GM23338 (cell line): ENCODE data around the gene MAGI1. TPM values are rescaled to one million over a fixed set of nuclear protein-coding genes. Genes with fewer than 3 reads are reported as not detected.

Source experiments
- ATAC-seq: fragments of 200-7000 bp; cut with Tn5 transposase; 3 replicates; pipeline ENCODE4 v1.9.1; 2020
- DNase-seq: peaks from one replicate; pipeline ENCODE4 v3.0.0-alpha.2; 2015; ENCODE audit warnings: low spot score
- H2AFZ ChIP-seq: fragments of 200-600 bp; sonication (generic); 2 replicates; pipeline ENCODE4 v1.8.0; 2016; ENCODE audit warnings: antibody characterized with exemption, mild to moderate bottlenecking, moderate library complexity
- H3F3A ChIP-seq: fragments of 200-600 bp; sonication (generic); replicated peaks from 2 replicates; pipeline ENCODE4 v1.8.0; 2017; ENCODE audit warnings: antibody characterized with exemption, mixed run types, low read depth
- H3K27ac ChIP-seq: fragments of 200-600 bp; sonication (generic); 2 replicates; pipeline ENCODE4 v1.6.1; 2016; ENCODE audit warnings: low read depth
- H3K27me3 ChIP-seq: fragments of 200-600 bp; sonication (generic); 2 replicates; pipeline ENCODE4 v1.8.0; 2016; ENCODE audit warnings: mild to moderate bottlenecking, mixed run types, moderate library complexity; ENCODE audit not compliant: insufficient read depth
- H3K36me3 ChIP-seq: fragments of 200-600 bp; sonication (generic); 2 replicates; pipeline ENCODE4 v1.8.0; 2016; ENCODE audit warnings: mild to moderate bottlenecking; ENCODE audit not compliant: insufficient read depth
- H3K4me1 ChIP-seq: fragments of 200-600 bp; sonication (generic); 2 replicates; pipeline ENCODE4 v1.8.0; 2016; ENCODE audit warnings: mild to moderate bottlenecking, moderate library complexity; ENCODE audit not compliant: insufficient read depth
- H3K4me2 ChIP-seq: fragments of 200-600 bp; sonication (generic); 2 replicates; pipeline ENCODE4 v1.7.1; 2017; ENCODE audit warnings: mixed run types
- H3K4me3 ChIP-seq: fragments of 200-600 bp; sonication (generic); 2 replicates; pipeline ENCODE4 v1.6.1; 2016; ENCODE audit warnings: mixed run types
- H3K79me2 ChIP-seq: fragments of 200-600 bp; sonication (generic); replicated peaks from 2 replicates; pipeline ENCODE4 v1.8.0; 2017; ENCODE audit warnings: mild to moderate bottlenecking; ENCODE audit not compliant: insufficient read depth
- H3K9me2 ChIP-seq: fragments of 200-600 bp; sonication (generic); 2 replicates; pipeline ENCODE4 v1.8.0; 2017; ENCODE audit not compliant: insufficient read depth
- H4K20me1 ChIP-seq: fragments of 200-600 bp; sonication (generic); replicated peaks from 2 replicates; pipeline ENCODE4 v1.8.0; 2017; ENCODE audit warnings: mild to moderate bottlenecking; ENCODE audit not compliant: insufficient read depth
- H3K27ac Mint-ChIP-seq: 2 replicates; pipeline ENCODE4 v1.8.0; 2020; ENCODE audit warnings: inconsistent platforms, mild to moderate bottlenecking, moderate library complexity, mixed read lengths
- H3K27me3 Mint-ChIP-seq: 3 replicates; pipeline ENCODE4 v1.8.0; 2022; ENCODE audit warnings: low read depth, mild to moderate bottlenecking, moderate library complexity, mixed read lengths, inconsistent platforms; ENCODE audit not compliant: insufficient read depth, poor library complexity
- H3K36me3 Mint-ChIP-seq: 3 replicates; pipeline ENCODE4 v1.8.0; 2021; ENCODE audit warnings: low read depth, mild to moderate bottlenecking, inconsistent platforms, moderate library complexity, mixed read lengths
- H3K4me1 Mint-ChIP-seq: 3 replicates; pipeline ENCODE4 v1.8.0; 2020; ENCODE audit warnings: mild to moderate bottlenecking, inconsistent platforms, mixed read lengths
- H3K4me3 Mint-ChIP-seq: 3 replicates; pipeline ENCODE4 v1.8.0; 2021; ENCODE audit warnings: moderate library complexity, mild to moderate bottlenecking, inconsistent platforms, mixed read lengths
- H3K9me3 Mint-ChIP-seq: 3 replicates; pipeline ENCODE4 v1.8.0; 2020; ENCODE audit warnings: moderate library complexity, mild to moderate bottlenecking, inconsistent platforms, mixed read lengths
- CREB1 ChIP-seq: fragments of 250-450 bp; sonication (Bioruptor Pico); IDR thresholded peaks from 2 replicates; pipeline ENCODE4 v1.5.0; 2020; ENCODE audit warnings: low read depth, mild to moderate bottlenecking, moderate library complexity
- EZH2 ChIP-seq: fragments of 200-600 bp; sonication (generic); IDR thresholded peaks from one replicate; pipeline ENCODE4 v1.8.0; 2017; ENCODE audit warnings: antibody characterized with exemption, mild to moderate bottlenecking, low read depth; ENCODE audit not compliant: unreplicated experiment
- JUNB ChIP-seq: IDR thresholded peaks from one replicate; pipeline ENCODE4 v1.6.1; 2016; ENCODE audit warnings: antibody characterized with exemption; ENCODE audit not compliant: unreplicated experiment
- ZNF331 ChIP-seq: fragments of 250-450 bp; sonication (Bioruptor Pico); IDR thresholded peaks from 2 replicates; pipeline ENCODE4 v1.5.0; 2020; ENCODE audit warnings: low read depth, mild to moderate bottlenecking, moderate library complexity
- polyA plus RNA-seq: library from polyadenylated mRNA; unstranded; fragments of >200 nt; fragmentation: Nextera tagmentation; extraction: Ambion mirVana; gene quantifications from 2 replicates; pipeline ENCODE4 v1.2.1, GENCODE V29; 2016
- total RNA-seq: library from RNA; depleted of rRNA; stranded (reverse); fragments of >200 nt; shearing (Covaris generic); gene quantifications from 2 replicates; pipeline ENCODE4 v1.2.3, GENCODE V29; 2014
- TF ChIP-seq, protein P1 (sequence below): fragments of 250-450 bp; sonication (Bioruptor Pico); IDR thresholded peaks from 2 replicates; pipeline ENCODE4 v1.5.0; 2020; ENCODE audit warnings: mild to moderate bottlenecking, moderate library complexity
- TF ChIP-seq, protein P2 (sequence below): IDR thresholded peaks from 2 replicates; pipeline ENCODE4 v1.6.1; 2016; ENCODE audit warnings: antibody characterized with exemption
- TF ChIP-seq, protein P3 (sequence below): IDR thresholded peaks from one replicate; pipeline ENCODE4 v1.6.1; 2018; ENCODE audit warnings: antibody characterized with exemption; ENCODE audit not compliant: unreplicated experiment

MAGI1 gene
- total and polyA plus RNA-seq, 2 experiments from 2014 or later: 27.4 to 71.2 TPM

DNA sequence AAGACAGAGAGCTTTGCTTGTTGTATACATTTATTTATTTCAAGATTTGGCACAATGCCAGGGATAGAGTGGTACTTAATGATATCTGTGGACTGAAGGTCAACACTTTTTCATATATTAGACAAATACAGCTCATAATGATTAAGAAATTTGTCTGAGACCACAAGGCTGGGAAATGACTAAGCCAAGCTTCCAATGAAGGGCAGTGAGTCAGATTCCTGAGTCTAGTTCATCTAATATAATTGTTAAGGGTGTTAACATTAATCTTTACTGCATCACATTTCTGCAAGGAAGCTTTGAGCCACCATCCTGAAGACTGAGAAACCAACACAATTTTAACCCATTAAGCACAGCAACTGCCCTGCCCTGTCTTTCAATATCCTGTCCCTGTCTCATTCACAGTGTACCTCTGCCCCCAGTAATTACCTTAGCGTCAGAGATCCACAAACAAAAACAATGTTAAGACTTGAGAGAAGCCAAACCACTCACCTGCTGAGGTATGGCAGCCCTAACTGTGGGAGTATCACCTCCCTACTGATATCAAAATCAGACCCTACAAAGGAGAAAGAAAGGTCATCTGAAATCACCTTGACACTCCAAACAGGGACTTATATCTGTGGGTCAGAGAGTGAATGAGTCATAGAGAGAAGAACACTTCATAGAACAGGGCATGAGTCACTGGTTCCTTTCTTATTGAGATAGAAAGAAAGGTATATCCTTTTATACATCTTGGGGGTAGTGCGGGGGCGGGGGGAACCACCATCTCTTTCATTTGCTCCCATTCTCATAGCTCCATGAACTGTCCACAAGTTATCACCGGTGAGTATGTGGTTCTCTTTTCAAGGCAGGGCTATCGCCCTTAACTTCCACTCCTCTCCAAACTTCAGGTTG lies 74.7 kb downstream of the MAGI1 start (continued):
- TF ChIP-seq, protein P1, sequence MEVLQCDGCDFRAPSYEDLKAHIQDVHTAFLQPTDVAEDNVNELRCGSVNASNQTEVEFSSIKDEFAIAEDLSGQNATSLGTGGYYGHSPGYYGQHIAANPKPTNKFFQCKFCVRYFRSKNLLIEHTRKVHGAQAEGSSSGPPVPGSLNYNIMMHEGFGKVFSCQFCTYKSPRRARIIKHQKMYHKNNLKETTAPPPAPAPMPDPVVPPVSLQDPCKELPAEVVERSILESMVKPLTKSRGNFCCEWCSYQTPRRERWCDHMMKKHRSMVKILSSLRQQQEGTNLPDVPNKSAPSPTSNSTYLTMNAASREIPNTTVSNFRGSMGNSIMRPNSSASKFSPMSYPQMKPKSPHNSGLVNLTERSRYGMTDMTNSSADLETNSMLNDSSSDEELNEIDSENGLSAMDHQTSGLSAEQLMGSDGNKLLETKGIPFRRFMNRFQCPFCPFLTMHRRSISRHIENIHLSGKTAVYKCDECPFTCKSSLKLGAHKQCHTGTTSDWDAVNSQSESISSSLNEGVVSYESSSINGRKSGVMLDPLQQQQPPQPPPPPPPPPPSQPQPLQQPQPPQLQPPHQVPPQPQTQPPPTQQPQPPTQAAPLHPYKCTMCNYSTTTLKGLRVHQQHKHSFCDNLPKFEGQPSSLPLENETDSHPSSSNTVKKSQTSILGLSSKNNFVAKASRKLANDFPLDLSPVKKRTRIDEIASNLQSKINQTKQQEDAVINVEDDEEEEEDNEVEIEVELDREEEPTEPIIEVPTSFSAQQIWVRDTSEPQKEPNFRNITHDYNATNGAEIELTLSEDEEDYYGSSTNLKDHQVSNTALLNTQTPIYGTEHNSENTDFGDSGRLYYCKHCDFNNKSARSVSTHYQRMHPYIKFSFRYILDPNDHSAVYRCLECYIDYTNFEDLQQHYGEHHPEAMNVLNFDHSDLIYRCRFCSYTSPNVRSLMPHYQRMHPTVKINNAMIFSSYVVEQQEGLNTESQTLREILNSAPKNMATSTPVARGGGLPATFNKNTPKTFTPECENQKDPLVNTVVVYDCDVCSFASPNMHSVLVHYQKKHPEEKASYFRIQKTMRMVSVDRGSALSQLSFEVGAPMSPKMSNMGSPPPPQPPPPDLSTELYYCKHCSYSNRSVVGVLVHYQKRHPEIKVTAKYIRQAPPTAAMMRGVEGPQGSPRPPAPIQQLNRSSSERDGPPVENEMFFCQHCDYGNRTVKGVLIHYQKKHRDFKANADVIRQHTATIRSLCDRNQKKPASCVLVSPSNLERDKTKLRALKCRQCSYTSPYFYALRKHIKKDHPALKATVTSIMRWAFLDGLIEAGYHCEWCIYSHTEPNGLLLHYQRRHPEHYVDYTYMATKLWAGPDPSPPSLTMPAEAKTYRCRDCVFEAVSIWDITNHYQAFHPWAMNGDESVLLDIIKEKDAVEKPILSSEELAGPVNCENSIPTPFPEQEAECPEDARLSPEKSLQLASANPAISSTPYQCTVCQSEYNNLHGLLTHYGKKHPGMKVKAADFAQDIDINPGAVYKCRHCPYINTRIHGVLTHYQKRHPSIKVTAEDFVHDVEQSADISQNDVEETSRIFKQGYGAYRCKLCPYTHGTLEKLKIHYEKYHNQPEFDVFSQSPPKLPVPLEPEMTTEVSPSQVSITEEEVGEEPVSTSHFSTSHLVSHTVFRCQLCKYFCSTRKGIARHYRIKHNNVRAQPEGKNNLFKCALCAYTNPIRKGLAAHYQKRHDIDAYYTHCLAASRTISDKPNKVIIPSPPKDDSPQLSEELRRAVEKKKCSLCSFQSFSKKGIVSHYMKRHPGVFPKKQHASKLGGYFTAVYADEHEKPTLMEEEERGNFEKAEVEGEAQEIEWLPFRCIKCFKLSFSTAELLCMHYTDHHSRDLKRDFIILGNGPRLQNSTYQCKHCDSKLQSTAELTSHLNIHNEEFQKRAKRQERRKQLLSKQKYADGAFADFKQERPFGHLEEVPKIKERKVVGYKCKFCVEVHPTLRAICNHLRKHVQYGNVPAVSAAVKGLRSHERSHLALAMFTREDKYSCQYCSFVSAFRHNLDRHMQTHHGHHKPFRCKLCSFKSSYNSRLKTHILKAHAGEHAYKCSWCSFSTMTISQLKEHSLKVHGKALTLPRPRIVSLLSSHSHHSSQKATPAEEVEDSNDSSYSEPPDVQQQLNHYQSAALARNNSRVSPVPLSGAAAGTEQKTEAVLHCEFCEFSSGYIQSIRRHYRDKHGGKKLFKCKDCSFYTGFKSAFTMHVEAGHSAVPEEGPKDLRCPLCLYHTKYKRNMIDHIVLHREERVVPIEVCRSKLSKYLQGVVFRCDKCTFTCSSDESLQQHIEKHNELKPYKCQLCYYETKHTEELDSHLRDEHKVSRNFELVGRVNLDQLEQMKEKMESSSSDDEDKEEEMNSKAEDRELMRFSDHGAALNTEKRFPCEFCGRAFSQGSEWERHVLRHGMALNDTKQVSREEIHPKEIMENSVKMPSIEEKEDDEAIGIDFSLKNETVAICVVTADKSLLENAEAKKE (CRISPR knock-in tag): no peak
- TF ChIP-seq JUNB: no peak
- TF ChIP-seq, protein P2, sequence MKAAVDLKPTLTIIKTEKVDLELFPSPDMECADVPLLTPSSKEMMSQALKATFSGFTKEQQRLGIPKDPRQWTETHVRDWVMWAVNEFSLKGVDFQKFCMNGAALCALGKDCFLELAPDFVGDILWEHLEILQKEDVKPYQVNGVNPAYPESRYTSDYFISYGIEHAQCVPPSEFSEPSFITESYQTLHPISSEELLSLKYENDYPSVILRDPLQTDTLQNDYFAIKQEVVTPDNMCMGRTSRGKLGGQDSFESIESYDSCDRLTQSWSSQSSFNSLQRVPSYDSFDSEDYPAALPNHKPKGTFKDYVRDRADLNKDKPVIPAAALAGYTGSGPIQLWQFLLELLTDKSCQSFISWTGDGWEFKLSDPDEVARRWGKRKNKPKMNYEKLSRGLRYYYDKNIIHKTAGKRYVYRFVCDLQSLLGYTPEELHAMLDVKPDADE: no peak
- no peak for TF ChIP-seq CREB1

DNA sequence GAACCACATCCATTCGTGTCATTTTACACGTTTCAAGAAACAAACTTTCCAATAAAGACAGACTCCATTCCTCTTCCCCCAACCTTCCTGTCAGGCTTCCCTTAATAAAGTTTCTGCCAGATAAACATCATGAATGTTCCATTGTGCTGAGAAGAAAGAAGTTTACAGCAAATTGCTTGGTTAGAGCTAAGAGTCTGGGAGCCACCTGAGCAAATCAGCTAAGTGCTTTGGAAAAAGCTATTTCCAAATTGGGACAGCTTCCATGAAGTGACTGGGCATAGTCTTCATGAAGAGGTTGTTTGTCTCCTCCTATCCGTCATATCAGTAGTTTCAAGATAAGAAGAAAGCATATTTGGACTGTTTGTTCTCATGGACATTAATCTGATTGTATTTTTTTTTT lies 77.0 kb downstream of the MAGI1 start:
- DNase-seq (no peak), ATAC-seq (no peak)
- H4K20me1 ChIP-seq: peaks cover 19% of the 10 kb centered on the region; the same call in 1 of the 2 replicates
- peaks cover 15% of the 10 kb centered on the region for H3K4me1 ChIP-seq
- H3K27ac ChIP-seq: no peak overlapping the region
- Mint-ChIP-seq H3K36me3 (no peaks in the 10 kb centered on the region; the same call in 2 of the 3 replicates), H3K27me3 (no peaks in the 10 kb centered on the region), H3K27ac (no peak overlapping the region), H3K9me3 (no peaks in the 10 kb centered on the region; the same call in 2 of the 3 replicates), H3K4me3 (no peak overlapping the region), H3K4me1 (peaks cover 20% of the 10 kb centered on the region)
- no peak overlapping the region for H3K4me3 ChIP-seq
- H3K9me2 ChIP-seq: no peaks in the 10 kb centered on the region
- H3K27me3 ChIP-seq: no peaks in the 10 kb centered on the region
- peaks cover 83% of the 10 kb centered on the region for H3K79me2 ChIP-seq
- no peak overlapping the region for H3K4me2 ChIP-seq
- no peak overlapping the region for H2AFZ ChIP-seq
- TF ChIP-seq, protein P3, sequence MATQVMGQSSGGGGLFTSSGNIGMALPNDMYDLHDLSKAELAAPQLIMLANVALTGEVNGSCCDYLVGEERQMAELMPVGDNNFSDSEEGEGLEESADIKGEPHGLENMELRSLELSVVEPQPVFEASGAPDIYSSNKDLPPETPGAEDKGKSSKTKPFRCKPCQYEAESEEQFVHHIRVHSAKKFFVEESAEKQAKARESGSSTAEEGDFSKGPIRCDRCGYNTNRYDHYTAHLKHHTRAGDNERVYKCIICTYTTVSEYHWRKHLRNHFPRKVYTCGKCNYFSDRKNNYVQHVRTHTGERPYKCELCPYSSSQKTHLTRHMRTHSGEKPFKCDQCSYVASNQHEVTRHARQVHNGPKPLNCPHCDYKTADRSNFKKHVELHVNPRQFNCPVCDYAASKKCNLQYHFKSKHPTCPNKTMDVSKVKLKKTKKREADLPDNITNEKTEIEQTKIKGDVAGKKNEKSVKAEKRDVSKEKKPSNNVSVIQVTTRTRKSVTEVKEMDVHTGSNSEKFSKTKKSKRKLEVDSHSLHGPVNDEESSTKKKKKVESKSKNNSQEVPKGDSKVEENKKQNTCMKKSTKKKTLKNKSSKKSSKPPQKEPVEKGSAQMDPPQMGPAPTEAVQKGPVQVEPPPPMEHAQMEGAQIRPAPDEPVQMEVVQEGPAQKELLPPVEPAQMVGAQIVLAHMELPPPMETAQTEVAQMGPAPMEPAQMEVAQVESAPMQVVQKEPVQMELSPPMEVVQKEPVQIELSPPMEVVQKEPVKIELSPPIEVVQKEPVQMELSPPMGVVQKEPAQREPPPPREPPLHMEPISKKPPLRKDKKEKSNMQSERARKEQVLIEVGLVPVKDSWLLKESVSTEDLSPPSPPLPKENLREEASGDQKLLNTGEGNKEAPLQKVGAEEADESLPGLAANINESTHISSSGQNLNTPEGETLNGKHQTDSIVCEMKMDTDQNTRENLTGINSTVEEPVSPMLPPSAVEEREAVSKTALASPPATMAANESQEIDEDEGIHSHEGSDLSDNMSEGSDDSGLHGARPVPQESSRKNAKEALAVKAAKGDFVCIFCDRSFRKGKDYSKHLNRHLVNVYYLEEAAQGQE: no peak
- no peak for TF ChIP-seq ZNF331 (CRISPR knock-in tag)
- no peak for TF ChIP-seq EZH2
- no peaks in the 10 kb centered on the region for H3F3A ChIP-seq
- no peaks in the 10 kb centered on the region for H3K36me3 ChIP-seq
